ENCODE data around the gene CD47. TPM values are rescaled to one million over a fixed set of nuclear protein-coding genes. Genes with fewer than 3 reads are reported as not detected.

The CD47 gene
- total RNA-seq, 1 donor from 2014 or later = 34.4 TPM

DNA sequence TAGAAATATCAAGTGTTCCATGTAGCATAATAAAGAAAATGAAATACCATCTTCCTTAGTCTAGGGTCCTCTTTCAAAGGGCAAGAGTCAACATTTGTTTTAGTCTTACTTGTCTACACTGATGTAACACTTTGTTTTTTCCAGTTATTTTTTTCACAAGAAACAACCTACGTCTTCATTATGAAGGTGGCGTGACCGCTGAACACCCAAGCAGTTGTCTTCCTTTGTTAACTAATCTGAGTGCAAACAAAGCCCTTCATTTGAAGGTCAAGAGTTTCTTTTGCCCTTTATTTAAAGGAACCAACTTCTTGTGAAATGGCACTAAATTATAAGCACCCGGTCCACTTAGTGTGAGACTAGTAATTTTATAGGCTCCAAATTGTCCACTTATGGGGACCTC is 73.2 kb downstream of the CD47 start:
- Histone ChIP-seq H3K27me3 (ENCODE audit: insufficient read depth, low read length) (no peaks in the 10 kb centered on the region), H3K36me3 (ENCODE audit: insufficient read depth, low read length) (no peaks in the 10 kb centered on the region), H3K4me2 (ENCODE audit: low read length) (no peak overlapping the region), H4K20me1 (ENCODE audit: insufficient read depth, low read length) (no peaks in the 10 kb centered on the region), H3K4me3 (ENCODE audit: insufficient read depth, low read depth, low read length) (no peak overlapping the region), H3K9me3 (ENCODE audit: insufficient read depth, low read depth, low read length) (no peaks in the 10 kb centered on the region), H3K9ac (ENCODE audit: low read length) (no peak overlapping the region), H2AFZ (ENCODE audit: low read depth, low read length) (no peak overlapping the region), H3K79me2 (ENCODE audit: insufficient read depth, low read length) (no peaks in the 10 kb centered on the region), H3K4me1 (ENCODE audit: insufficient read depth, low read length) (no peaks in the 10 kb centered on the region), H3K27ac (ENCODE audit: low read depth, low read length) (no peak overlapping the region)
- no peak overlapping the region for H3K27ac Mint-ChIP-seq (ENCODE audit: unreplicated experiment)
- no peak for FAIRE-seq
- H3K27me3 Mint-ChIP-seq (ENCODE audit: low read depth, unreplicated experiment) = peaks cover 11% of the 10 kb centered on the region
- H3K36me3 Mint-ChIP-seq (ENCODE audit: low read depth, unreplicated experiment) = no peaks in the 10 kb centered on the region
- peaks cover 5% of the 10 kb centered on the region for H3K4me1 Mint-ChIP-seq (ENCODE audit: low read depth, unreplicated experiment)
- no peak for DNase-seq (ENCODE audit: low read depth)
- H3K9me3 Mint-ChIP-seq (ENCODE audit: unreplicated experiment) = peaks cover 4% of the 10 kb centered on the region
- no peak for TF ChIP-seq EZH2 (IDR thresholded peaks at IDR 0.05; ENCODE audit: insufficient read depth, low read length)
- TF ChIP-seq, protein P1, sequence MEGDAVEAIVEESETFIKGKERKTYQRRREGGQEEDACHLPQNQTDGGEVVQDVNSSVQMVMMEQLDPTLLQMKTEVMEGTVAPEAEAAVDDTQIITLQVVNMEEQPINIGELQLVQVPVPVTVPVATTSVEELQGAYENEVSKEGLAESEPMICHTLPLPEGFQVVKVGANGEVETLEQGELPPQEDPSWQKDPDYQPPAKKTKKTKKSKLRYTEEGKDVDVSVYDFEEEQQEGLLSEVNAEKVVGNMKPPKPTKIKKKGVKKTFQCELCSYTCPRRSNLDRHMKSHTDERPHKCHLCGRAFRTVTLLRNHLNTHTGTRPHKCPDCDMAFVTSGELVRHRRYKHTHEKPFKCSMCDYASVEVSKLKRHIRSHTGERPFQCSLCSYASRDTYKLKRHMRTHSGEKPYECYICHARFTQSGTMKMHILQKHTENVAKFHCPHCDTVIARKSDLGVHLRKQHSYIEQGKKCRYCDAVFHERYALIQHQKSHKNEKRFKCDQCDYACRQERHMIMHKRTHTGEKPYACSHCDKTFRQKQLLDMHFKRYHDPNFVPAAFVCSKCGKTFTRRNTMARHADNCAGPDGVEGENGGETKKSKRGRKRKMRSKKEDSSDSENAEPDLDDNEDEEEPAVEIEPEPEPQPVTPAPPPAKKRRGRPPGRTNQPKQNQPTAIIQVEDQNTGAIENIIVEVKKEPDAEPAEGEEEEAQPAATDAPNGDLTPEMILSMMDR (IDR thresholded peaks at IDR 0.05; ENCODE audit: insufficient read depth, low read depth, low read length) = no peak
- H3K4me3 Mint-ChIP-seq (ENCODE audit: unreplicated experiment) = no peak overlapping the region

DNA sequence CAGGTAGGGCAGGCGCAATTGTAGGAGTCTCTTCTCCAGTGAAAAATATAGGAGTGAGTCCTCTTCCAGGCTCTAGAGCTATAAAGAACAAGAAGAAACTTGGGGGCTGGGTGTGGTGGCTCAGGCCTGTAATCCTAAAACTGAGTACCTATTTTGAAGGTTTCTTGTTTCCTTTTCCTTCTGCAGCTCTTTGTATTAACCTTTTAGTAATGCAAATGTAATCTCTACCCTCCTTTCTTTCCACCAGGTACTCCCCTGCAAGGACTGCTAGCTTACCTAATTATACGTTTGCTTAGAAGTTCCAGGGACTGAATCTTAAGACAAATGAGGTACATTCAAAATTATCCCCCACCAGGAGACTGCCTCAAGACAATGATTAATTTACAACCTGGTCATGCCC is 75.9 kb downstream of the CD47 start:
- H2AFZ ChIP-seq (ENCODE audit: low read depth, low read length) = no peak overlapping the region
- H3K36me3 ChIP-seq (ENCODE audit: insufficient read depth, low read length) = no peaks in the 10 kb centered on the region
- no peaks in the 10 kb centered on the region for H3K36me3 Mint-ChIP-seq (ENCODE audit: low read depth, unreplicated experiment)
- H3K4me1 Mint-ChIP-seq (ENCODE audit: low read depth, unreplicated experiment) = no peaks in the 10 kb centered on the region
- H3K27me3 Mint-ChIP-seq (ENCODE audit: low read depth, unreplicated experiment) = peaks cover 10% of the 10 kb centered on the region
- no peaks in the 10 kb centered on the region for H3K27me3 ChIP-seq (ENCODE audit: insufficient read depth, low read length)
- TF ChIP-seq, protein P1 (IDR thresholded peaks at IDR 0.05; ENCODE audit: insufficient read depth, low read depth, low read length) = no peak
- TF ChIP-seq EZH2 (IDR thresholded peaks at IDR 0.05; ENCODE audit: insufficient read depth, low read length) = no peak
- H3K4me2 ChIP-seq (ENCODE audit: low read length) = no peak overlapping the region
- no peaks in the 10 kb centered on the region for H3K4me1 ChIP-seq (ENCODE audit: insufficient read depth, low read length)
- H3K9me3 Mint-ChIP-seq (ENCODE audit: unreplicated experiment) = peaks cover 4% of the 10 kb centered on the region
- H4K20me1 ChIP-seq (ENCODE audit: insufficient read depth, low read length) = no peaks in the 10 kb centered on the region
- H3K9me3 ChIP-seq (ENCODE audit: insufficient read depth, low read depth, low read length) = no peaks in the 10 kb centered on the region
- no peaks in the 10 kb centered on the region for H3K79me2 ChIP-seq (ENCODE audit: insufficient read depth, low read length)
- H3K4me3 ChIP-seq (ENCODE audit: insufficient read depth, low read depth, low read length) = no peak overlapping the region
- FAIRE-seq = no peak
- H3K4me3 Mint-ChIP-seq (ENCODE audit: unreplicated experiment) = no peak overlapping the region
- H3K27ac ChIP-seq (ENCODE audit: low read depth, low read length) = no peak overlapping the region
- H3K27ac Mint-ChIP-seq (ENCODE audit: unreplicated experiment) = no peak overlapping the region
- H3K9ac ChIP-seq (ENCODE audit: low read length) = no peak overlapping the region
- no peak for DNase-seq (ENCODE audit: low read depth)

DNA sequence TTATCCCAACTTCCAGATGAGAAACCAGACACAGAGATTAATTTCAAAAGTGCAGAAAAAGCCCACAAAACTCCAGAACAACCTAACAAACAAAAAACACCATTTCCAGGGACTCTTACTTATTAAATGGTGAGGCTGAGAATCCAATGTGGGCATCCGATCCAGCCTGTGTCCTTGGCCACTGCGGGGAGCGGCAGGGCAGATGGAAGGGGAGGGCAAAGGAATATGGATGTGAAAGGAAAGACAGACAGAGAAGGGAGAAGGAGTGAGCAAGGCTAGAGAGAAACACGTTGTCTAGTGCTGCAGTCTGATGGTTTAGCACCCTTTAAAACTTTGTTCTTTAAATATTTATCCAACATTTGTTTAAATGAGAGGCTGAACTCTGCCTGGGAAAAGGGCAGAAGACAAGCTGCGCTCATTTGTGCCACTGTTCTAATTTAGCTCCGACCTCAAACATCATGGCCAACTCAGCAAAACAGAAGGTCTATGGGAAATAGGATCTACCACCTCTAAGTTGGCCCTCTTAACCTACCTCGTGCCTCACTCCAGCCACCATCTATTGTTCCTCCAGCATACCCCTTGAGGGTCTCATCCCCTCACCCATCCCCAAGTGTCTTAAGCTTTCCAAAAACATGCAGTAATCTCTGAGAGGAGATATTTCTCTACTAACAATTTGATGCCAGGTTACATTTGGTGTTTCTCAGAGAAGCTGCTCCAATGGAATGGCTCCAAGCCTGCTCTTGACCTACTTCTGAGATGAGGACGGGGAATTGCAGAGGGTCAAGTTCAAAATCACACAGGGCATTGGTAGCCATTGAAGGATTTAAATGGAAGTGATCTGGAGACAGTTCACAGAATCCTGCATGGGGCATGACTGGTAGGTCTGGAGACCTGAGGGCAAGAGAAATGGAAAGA is 77.4 kb downstream of the CD47 start:
- FAIRE-seq = no peak
- Histone ChIP-seq H3K9ac (ENCODE audit: low read length) (no peak overlapping the region), H4K20me1 (ENCODE audit: insufficient read depth, low read length) (no peaks in the 10 kb centered on the region), H3K4me2 (ENCODE audit: low read length) (no peak overlapping the region), H3K79me2 (ENCODE audit: insufficient read depth, low read length) (no peaks in the 10 kb centered on the region), H2AFZ (ENCODE audit: low read depth, low read length) (no peak overlapping the region), H3K9me3 (ENCODE audit: insufficient read depth, low read depth, low read length) (no peaks in the 10 kb centered on the region), H3K4me1 (ENCODE audit: insufficient read depth, low read length) (no peaks in the 10 kb centered on the region), H3K36me3 (ENCODE audit: insufficient read depth, low read length) (no peaks in the 10 kb centered on the region), H3K27ac (ENCODE audit: low read depth, low read length) (no peak overlapping the region), H3K27me3 (ENCODE audit: insufficient read depth, low read length) (no peaks in the 10 kb centered on the region), H3K4me3 (ENCODE audit: insufficient read depth, low read depth, low read length) (no peak overlapping the region)
- peaks cover 9% of the 10 kb centered on the region for H3K4me1 Mint-ChIP-seq (ENCODE audit: low read depth, unreplicated experiment)
- no peak overlapping the region for H3K4me3 Mint-ChIP-seq (ENCODE audit: unreplicated experiment)
- DNase-seq (ENCODE audit: low read depth) = no peak
- TF ChIP-seq, protein P1 (IDR thresholded peaks at IDR 0.05; ENCODE audit: insufficient read depth, low read depth, low read length) = no peak
- TF ChIP-seq EZH2 (IDR thresholded peaks at IDR 0.05; ENCODE audit: insufficient read depth, low read length) = no peak
- no peak overlapping the region for H3K27ac Mint-ChIP-seq (ENCODE audit: unreplicated experiment)
- peaks cover 4% of the 10 kb centered on the region for H3K9me3 Mint-ChIP-seq (ENCODE audit: unreplicated experiment)
- H3K36me3 Mint-ChIP-seq (ENCODE audit: low read depth, unreplicated experiment) = no peaks in the 10 kb centered on the region
- peaks cover 10% of the 10 kb centered on the region for H3K27me3 Mint-ChIP-seq (ENCODE audit: low read depth, unreplicated experiment)

All from astrocyte (in vitro differentiated cells and primary cell).